Heart right ventricle (tissue), 16 donors: Measurements from ENCODE around the gene RPIA. TPM values are rescaled to one million over a fixed set of nuclear protein-coding genes. Genes with fewer than 3 reads are reported as not detected.

Experiments used
- ATAC-seq, 8 donors: fragments of 200-7000 bp; cut with Tn5 transposase; one replicate each; pipeline ENCODE4 v1.9.1; 2020; ENCODE audit warnings: mild to moderate bottlenecking in 8 of 8, moderate library complexity in 8 of 8, moderate number of reproducible peaks in 1 of 8
- DNase-seq, 2 donors: peaks; one replicate each; pipeline ENCODE4 v3.0.0-alpha.2; 2020
- H3K27ac ChIP-seq, 10 donors: fragments of 200-600 bp; sonication (generic) in 2 of 10; one replicate each; pipeline versions ENCODE4 v1.5.0 to v1.8.0; 2020 to 2022; ENCODE audit warnings: mild to moderate bottlenecking in 3 of 10
- H3K27me3 ChIP-seq, 7 donors: fragments of 200-600 bp; one replicate each; pipeline ENCODE4 v1.8.0; 2021 to 2022; ENCODE audit warnings: mild to moderate bottlenecking in 2 of 7
- H3K36me3 ChIP-seq, 9 donors: fragments of 200-600 bp; sonication (generic) in 1 of 9; one replicate each; pipeline versions ENCODE4 v1.5.0 to v1.8.0; 2020 to 2022; ENCODE audit warnings: mild to moderate bottlenecking in 2 of 9
- H3K4me1 ChIP-seq, 9 donors: fragments of 200-600 bp; sonication (generic) in 1 of 9; one replicate each; pipeline versions ENCODE4 v1.5.0 to v1.8.0; 2020 to 2022; ENCODE audit warnings: mild to moderate bottlenecking in 4 of 9
- H3K4me3 ChIP-seq, 10 donors: fragments of 200-600 bp; sonication (generic) in 2 of 10; one replicate each; pipeline versions ENCODE4 v1.5.0 to v1.8.0; 2020 to 2022; ENCODE audit warnings: mild to moderate bottlenecking in 7 of 10, moderate library complexity in 2 of 10
- H3K9me3 ChIP-seq, 11 donors: fragments of 200-600 bp in 10 of 11; sonication (generic) in 2 of 11; one replicate each; pipeline versions ENCODE4 v1.5.0 to v1.8.0; 2013 to 2022; ENCODE audit warnings: mild to moderate bottlenecking in 2 of 11, control low read depth in 1 of 11, moderate library complexity in 1 of 11
- WGBS, 2 donors: extraction: QIAGEN DNeasy Blood & Tissue Kit; methylation state at CpG; one replicate each; pipeline ENCODE4 v1.1.7; 2013; ENCODE audit warnings: inconsistent platforms in 1 of 2; 5-methylcytosine and 5-hydroxymethylcytosine counted together
- intact Hi-C, 10 donors: fragments of 100-400 bp; cut with DNase I; formaldehyde crosslinking; loops; one replicate each; pipeline versions ENCODE4 v1.11.1 to v1.14.2; 2022
- polyA plus RNA-seq, 2 donors: library from polyadenylated mRNA; stranded (reverse); fragments of 200-250 nt; gene quantifications; one replicate each; pipeline ENCODE4 v1.2.3, GENCODE V29; 2013
- total RNA-seq, 10 donors: library from RNA; stranded (reverse); fragmentation: NEBNext Ultra II Directional in 3 of 10; extraction: Animal tissue kit (Norgen Biotek cat#: 25700) in 3 of 10; gene quantifications; one replicate each; pipeline versions ENCODE4 v1.2.1 to v1.2.4, GENCODE V29; 2021 to 2023
- TF ChIP-seq, protein P1 (sequence below), 9 donors: fragments of 200-600 bp; sonication (generic) in 2 of 9; IDR thresholded peaks; one replicate each; pipeline versions ENCODE4 v1.5.0 to v1.8.0; 2021 to 2022; ENCODE audit warnings: antibody characterized with exemption in 9 of 9, mild to moderate bottlenecking in 5 of 9, moderate library complexity in 1 of 9
- donor health status: Arrhythmogenic right ventricular cardiomyopathy.
- donor health status: ischemic (EF 13 %, LVEDD 7.1; RV severe dilation, severe dysfunction).
- donor health status: healthy with polysubstance abuse.
- donor health status: DM: no; HTN: yes; CAD: no.
- donor health status: DM: no; HTN: no; CAD: no.
- donor health status: ischemic (EF 25% LVEDD 6.9; RV normal size, moderate dysfunction).
- donor health status: ischemic (EF 25% LVEDD 5.7; RV mildly dilated, moderate dysfunction).
- donor health status: healthy.
- donor health status: DM: yes; HTN: yes; CAD: no.
- donor health status: Ischemic cardiomyopathy.
- donor health status: ischemic (EF 35%, LVEDD 5.7; RV mildly dilated, moderate dysfunction).
- donor health status: nonischemic (EF 11% LVEDD 7.7; RV severe dilation, severe dysfunction).
- donor health status: DM: yes; HTN: yes; CAD: no.
- donor health status: PGD.
- donor health status: ischemic (EF 29% LVEDD 5.4; RV normal size, mild dysfunction).
- donor health status: nonischemic (EF 23%, LVEDD 6.1; RV moderate dilation, normal function).

The RPIA gene
- total and polyA plus RNA-seq, 12 donors = 9.1 to 18.7 (median 13.5) TPM

DNA sequence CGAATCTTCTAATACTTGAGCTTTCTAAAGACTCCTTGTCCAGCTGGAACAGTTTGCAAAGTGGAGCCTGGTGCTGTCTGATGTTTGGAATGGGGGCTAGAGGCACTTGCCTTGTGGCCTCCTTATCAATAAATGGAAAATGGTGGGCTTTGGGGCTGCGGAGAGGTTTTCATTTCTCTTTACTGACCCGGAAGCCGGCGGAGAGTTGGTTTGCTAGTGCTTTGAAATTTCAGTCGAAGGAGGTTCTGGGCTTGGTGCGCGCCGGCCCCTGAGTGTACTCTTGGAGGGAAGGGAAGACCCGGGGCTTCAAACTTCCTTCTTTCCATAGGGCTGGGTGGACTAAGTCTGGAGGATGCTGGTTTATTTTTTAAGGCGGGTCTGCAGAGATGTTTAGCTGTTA, 714 bp downstream of the RPIA start:
- ATAC-seq = peak in 2 of 8 donors; percentile 6 to 9
- TF ChIP-seq, protein P1, sequence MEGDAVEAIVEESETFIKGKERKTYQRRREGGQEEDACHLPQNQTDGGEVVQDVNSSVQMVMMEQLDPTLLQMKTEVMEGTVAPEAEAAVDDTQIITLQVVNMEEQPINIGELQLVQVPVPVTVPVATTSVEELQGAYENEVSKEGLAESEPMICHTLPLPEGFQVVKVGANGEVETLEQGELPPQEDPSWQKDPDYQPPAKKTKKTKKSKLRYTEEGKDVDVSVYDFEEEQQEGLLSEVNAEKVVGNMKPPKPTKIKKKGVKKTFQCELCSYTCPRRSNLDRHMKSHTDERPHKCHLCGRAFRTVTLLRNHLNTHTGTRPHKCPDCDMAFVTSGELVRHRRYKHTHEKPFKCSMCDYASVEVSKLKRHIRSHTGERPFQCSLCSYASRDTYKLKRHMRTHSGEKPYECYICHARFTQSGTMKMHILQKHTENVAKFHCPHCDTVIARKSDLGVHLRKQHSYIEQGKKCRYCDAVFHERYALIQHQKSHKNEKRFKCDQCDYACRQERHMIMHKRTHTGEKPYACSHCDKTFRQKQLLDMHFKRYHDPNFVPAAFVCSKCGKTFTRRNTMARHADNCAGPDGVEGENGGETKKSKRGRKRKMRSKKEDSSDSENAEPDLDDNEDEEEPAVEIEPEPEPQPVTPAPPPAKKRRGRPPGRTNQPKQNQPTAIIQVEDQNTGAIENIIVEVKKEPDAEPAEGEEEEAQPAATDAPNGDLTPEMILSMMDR (IDR thresholded peaks at IDR 0.05) = no peak
- H3K27me3 ChIP-seq = no peaks in the 10 kb centered on the region

GRCh38 chr2:88693911-88694414, 2.5 kb downstream of the RPIA start:
- Histone ChIP-seq H3K9me3 (no peaks in the 10 kb centered on the region), H3K27me3 (no peaks in the 10 kb centered on the region), H3K4me3 (no peak overlapping the region), H3K36me3 (peaks cover 0 to 6% (median 0%) of the 10 kb centered on the region in 9 donors), H3K4me1 (peaks cover 0 to 67% (median 34%) of the 10 kb centered on the region in 9 donors), H3K27ac (peak overlapping the region in 6 of 10 donors; percentile 2 to 65 (median 34))
- ATAC-seq = no peak
- TF ChIP-seq, protein P1 (IDR thresholded peaks at IDR 0.05) = no peak
- DNase-seq = peak in 1 of 2 donors; percentile 10
- intact Hi-C loops = loop anchor here in 3 of 10 donors (5.0 kb wide), 2 partner anchors 43 to 67 kb away; partner anchors contain the start of gene EIF2AK3 (in 1 of the 3)
- WGBS, 2 donors = 78 to 81% methylated on average over 3 of the region's 3 CpGs

More for the DNA sequence above, 714 bp downstream of the RPIA start:
- intact Hi-C loops = loop anchor here in 3 of 10 donors (5.0 kb wide), 2 partner anchors 45 to 65 kb away; partner anchors contain the start of gene EIF2AK3 (in 1 of the 3)
- peak; percentile 13 to 22 for DNase-seq
- H3K36me3 ChIP-seq = no peaks in the 10 kb centered on the region
- H3K27ac ChIP-seq = peak overlapping the region in 9 of 10 donors; percentile 63 to 92 (median 77)
- H3K4me3 ChIP-seq = peak overlapping the region; percentile 57 to 94 (median 80)
- WGBS, 2 donors = 1 to 3% methylated on average over 11 of the region's 11 CpGs
- H3K4me1 ChIP-seq = peaks cover 0 to 51% (median 30%) of the 10 kb centered on the region in 9 donors
- no peaks in the 10 kb centered on the region for H3K9me3 ChIP-seq

DNA sequence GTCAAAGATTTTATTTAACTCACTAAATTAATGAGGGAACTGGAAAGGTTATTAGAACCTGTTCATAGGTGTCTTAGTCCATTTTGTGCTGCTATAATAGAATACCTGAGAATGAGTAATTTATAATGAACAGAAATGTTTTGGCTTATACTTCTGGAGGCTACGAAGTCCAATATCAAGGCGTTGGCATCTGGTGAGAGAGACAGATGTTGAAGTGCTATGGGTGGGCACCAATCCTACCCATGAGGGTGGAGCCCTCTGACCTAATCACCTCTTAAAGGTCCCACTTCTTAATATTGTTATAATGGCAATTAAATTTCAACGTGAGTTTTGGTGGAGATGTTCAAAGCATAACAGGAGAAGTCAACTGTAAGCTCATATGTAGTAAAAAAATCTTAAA, 5.1 kb downstream of the RPIA start:
- intact Hi-C loops = no loop called here
- no peaks in the 10 kb centered on the region for H3K9me3 ChIP-seq
- H3K4me1 ChIP-seq = peaks cover 0 to 56% (median 27%) of the 10 kb centered on the region in 9 donors
- TF ChIP-seq, protein P1 (IDR thresholded peaks at IDR 0.05) = no peak
- ATAC-seq (no peak), DNase-seq (no peak)
- H3K27me3 ChIP-seq = no peaks in the 10 kb centered on the region
- no peak overlapping the region for H3K4me3 ChIP-seq
- 93 to 94% methylated on average over 3 of the region's 3 CpGs for WGBS, 2 donors
- peaks cover 0 to 32% (median 0%) of the 10 kb centered on the region in 9 donors for H3K36me3 ChIP-seq
- no peak overlapping the region for H3K27ac ChIP-seq

- Histone ChIP-seq H3K4me3 (no peak overlapping the region), H3K27ac (no peak overlapping the region), H3K27me3 (no peaks in the 10 kb centered on the region), H3K4me1 (peaks cover 0 to 54% (median 24%) of the 10 kb centered on the region in 9 donors), H3K9me3 (no peaks in the 10 kb centered on the region), H3K36me3 (peaks cover 0 to 40% (median 4%) of the 10 kb centered on the region in 9 donors)
- WGBS, 2 donors = 83 to 91% methylated on average over 3 of the region's 3 CpGs
- DNase-seq (no peak), ATAC-seq (no peak)
- TF ChIP-seq, protein P1 (IDR thresholded peaks at IDR 0.05) = no peak
- intact Hi-C loops = no loop called here
These were observed 6.0 kb downstream of the RPIA start for GRCh38 chr2:88697370-88698026.
